Ovary (tissue), 3 donors: ENCODE data around the gene MRM3.

Source experiments
- CTCF ChIP-seq, 3 donors: fragments of 450-650 bp in 2 of 3; fragments of 200-600 bp in 1 of 3; IDR thresholded peaks; one replicate each; pipeline versions ENCODE4 v1.5.1 to v1.8.0; 2016 to 2022; ENCODE audit warnings: antibody characterized with exemption in 3 of 3, mild to moderate bottlenecking in 1 of 3
- EP300 ChIP-seq: sonication (generic); formaldehyde crosslinking; IDR thresholded peaks from one replicate; pipeline ENCODE4 v1.6.1; 2017; ENCODE audit warnings: antibody characterized with exemption
- POLR2A ChIP-seq: fragments of 450-650 bp; IDR thresholded peaks from one replicate; pipeline ENCODE4 v1.6.1; 2017; ENCODE audit warnings: antibody characterized with exemption, mild to moderate bottlenecking, moderate library complexity
- donor health status: DM: no; HTN: no; CAD: no.

GRCh38 chr17:759964-760363, 22.2 kb upstream of the MRM3 start:
- TF ChIP-seq CTCF (IDR thresholded peaks at IDR 0.05): no peak
- TF ChIP-seq POLR2A: no peak
- TF ChIP-seq EP300: no peak
